ENCODE results near the gene POLK.

POLK gene

GRCh38 chr5:75611311-75612225 lies 99.9 kb downstream of the POLK start, which contains the start of gene ANKDD1B:
TSS of gene ANKDD1B (plus strand) at chr5:75611453. CDS start at chr5:75611635, 182 bp downstream.
- no peak for DNase-seq

GRCh38 chr5:75612226-75612569 lies 100.5 kb downstream of the POLK start:
- DNase-seq: no peak

- no peak for DNase-seq
Measured at GRCh38 chr5:75612901-75613300, 101.2 kb downstream of the POLK start.

- DNase-seq: no peak
Measured at GRCh38 chr5:75614176-75614575, 102.5 kb downstream of the POLK start.

- no peak for DNase-seq
Measured at GRCh38 chr5:75616371-75616881, 104.7 kb downstream of the POLK start.

GRCh38 chr5:75616971-75617621 lies 105.4 kb downstream of the POLK start:
- no peak for DNase-seq

GRCh38 chr5:75617736-75618352 lies 106.2 kb downstream of the POLK start:
- DNase-seq: no peak

- DNase-seq: no peak
Measured at GRCh38 chr5:75620184-75620959, 108.7 kb downstream of the POLK start.

- DNase-seq: no peak
Measured at GRCh38 chr5:75622564-75622963, 110.9 kb downstream of the POLK start.

- DNase-seq: no peak
Measured at GRCh38 chr5:75623846-75624245, 112.2 kb downstream of the POLK start.

- no peak for DNase-seq
Measured at GRCh38 chr5:75626959-75627358, 115.3 kb downstream of the POLK start.

- DNase-seq: no peak
Measured at GRCh38 chr5:75627801-75628200, 116.1 kb downstream of the POLK start.

GRCh38 chr5:75630875-75631274 lies 119.2 kb downstream of the POLK start:
- no peak for DNase-seq

GRCh38 chr5:75632321-75632720 lies 120.6 kb downstream of the POLK start:
- no peak for DNase-seq

- DNase-seq: no peak
Measured at GRCh38 chr5:75637949-75638348, 126.3 kb downstream of the POLK start.

- DNase-seq: no peak
Measured at GRCh38 chr5:75639535-75640311, 128.0 kb downstream of the POLK start.

GRCh38 chr5:75640395-75640794 lies 128.7 kb downstream of the POLK start:
- no peak for DNase-seq

GRCh38 chr5:75640826-75641225 lies 129.1 kb downstream of the POLK start:
- DNase-seq: no peak

- no peak for DNase-seq
Measured at GRCh38 chr5:75648712-75649111, 137.0 kb downstream of the POLK start.
